Mucosa of descending colon (tissue), 3 donors: Measurements from ENCODE around the gene NPHP4. TPM values are rescaled to one million over a fixed set of nuclear protein-coding genes. Genes with fewer than 3 reads are reported as not detected.

ENCODE experiments used
- ATAC-seq: fragments of 200-7000 bp; cut with Tn5 transposase; one replicate; pipeline ENCODE4 v1.9.1; 2020; ENCODE audit warnings: mild to moderate bottlenecking, moderate library complexity
- DNase-seq, 3 donors: peaks; one replicate each; pipeline ENCODE4 v3.0.0-alpha.2; 2020
- H3K36me3 ChIP-seq: fragments of 200-600 bp; one replicate; pipeline ENCODE4 v1.8.0; 2021; ENCODE audit warnings: low read depth, mild to moderate bottlenecking
- H3K4me1 ChIP-seq: fragments of 200-600 bp; one replicate; pipeline ENCODE4 v1.8.0; 2021; ENCODE audit warnings: low read depth, mild to moderate bottlenecking
- H3K4me3 ChIP-seq: fragments of 200-600 bp; one replicate; pipeline ENCODE4 v1.8.0; 2021; ENCODE audit warnings: mild to moderate bottlenecking
- H3K9me3 ChIP-seq: fragments of 200-600 bp; one replicate; pipeline ENCODE4 v1.8.0; 2021; ENCODE audit warnings: mild to moderate bottlenecking
- intact Hi-C, 2 donors: fragments of 100-400 bp; cut with DNase I in 1 of 2; cut with micrococcal nuclease in 1 of 2; formaldehyde crosslinking; loops; one replicate each; pipeline versions ENCODE4 v1.11.0 to v1.11.1; 2022; cut with DNase I, micrococcal nuclease
- total RNA-seq, 3 donors: library from RNA; stranded (reverse); fragmentation: NEBNext Ultra II Directional in 2 of 3; extraction: Animal tissue kit (Norgen Biotek cat#: 25700) in 2 of 3; gene quantifications; one replicate each; pipeline versions ENCODE4 v1.2.1 to v1.2.4, GENCODE V29; 2021 to 2023
- TF ChIP-seq, protein P1 (sequence below): fragments of 200-600 bp; IDR thresholded peaks from one replicate; pipeline ENCODE4 v1.8.0; 2022; ENCODE audit warnings: antibody characterized with exemption, mild to moderate bottlenecking
- donor health status: DM: no; HTN: no; CAD: no; lungs with moderate emphysema.
- donor health status: DM: no; HTN: no; CAD: no.
- donor health status: DM: no; HTN: yes; CAD: no.

Gene NPHP4
- total RNA-seq, 3 donors from 2014 or later: 7.5 to 12.2 (median 10.3) TPM

DNA sequence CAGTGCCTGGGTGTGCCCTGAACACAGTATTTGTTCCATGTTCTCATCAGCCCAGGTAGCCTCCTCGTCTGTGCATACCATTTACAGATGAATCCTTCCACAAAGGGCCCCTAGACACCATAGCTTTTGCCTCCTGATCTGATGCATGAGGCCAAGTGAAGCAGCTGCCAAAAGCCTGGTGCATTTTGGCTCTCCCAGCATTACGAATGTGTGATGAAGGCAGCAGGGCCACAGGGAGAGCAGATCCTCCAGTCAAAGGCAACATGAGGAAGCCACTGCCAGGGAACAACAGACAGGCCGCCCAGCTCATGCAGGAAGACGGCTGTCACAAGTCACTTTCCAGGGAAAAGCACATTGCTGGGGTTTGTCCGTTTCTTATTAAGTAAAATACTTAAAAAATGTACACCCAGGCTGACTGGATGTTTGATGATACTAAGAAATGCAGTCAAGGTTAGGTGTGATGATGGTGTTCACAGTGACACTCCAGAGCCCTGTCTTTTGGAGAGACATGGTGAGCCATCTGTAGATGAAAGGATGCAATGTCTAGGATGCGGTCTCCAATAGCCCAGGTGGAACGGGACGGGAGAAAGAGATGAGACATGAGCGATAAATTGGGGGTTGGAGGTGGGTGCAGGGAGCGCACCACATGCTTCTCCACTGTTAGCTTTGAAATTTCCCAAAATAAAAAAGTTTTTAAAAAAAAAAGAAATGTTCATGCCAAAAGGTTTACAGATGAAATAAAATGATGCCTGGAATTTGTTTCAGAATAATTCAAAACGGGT lies 48.7 kb downstream of the NPHP4 start:
- H3K9me3 ChIP-seq: no peaks in the 10 kb centered on the region
- H3K4me1 ChIP-seq: no peaks in the 10 kb centered on the region
- no peaks in the 10 kb centered on the region for H3K36me3 ChIP-seq
- intact Hi-C loops: no loop called here
- ATAC-seq (no peak), DNase-seq (no peak)
- TF ChIP-seq, protein P1, sequence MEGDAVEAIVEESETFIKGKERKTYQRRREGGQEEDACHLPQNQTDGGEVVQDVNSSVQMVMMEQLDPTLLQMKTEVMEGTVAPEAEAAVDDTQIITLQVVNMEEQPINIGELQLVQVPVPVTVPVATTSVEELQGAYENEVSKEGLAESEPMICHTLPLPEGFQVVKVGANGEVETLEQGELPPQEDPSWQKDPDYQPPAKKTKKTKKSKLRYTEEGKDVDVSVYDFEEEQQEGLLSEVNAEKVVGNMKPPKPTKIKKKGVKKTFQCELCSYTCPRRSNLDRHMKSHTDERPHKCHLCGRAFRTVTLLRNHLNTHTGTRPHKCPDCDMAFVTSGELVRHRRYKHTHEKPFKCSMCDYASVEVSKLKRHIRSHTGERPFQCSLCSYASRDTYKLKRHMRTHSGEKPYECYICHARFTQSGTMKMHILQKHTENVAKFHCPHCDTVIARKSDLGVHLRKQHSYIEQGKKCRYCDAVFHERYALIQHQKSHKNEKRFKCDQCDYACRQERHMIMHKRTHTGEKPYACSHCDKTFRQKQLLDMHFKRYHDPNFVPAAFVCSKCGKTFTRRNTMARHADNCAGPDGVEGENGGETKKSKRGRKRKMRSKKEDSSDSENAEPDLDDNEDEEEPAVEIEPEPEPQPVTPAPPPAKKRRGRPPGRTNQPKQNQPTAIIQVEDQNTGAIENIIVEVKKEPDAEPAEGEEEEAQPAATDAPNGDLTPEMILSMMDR: no peak
- no peak overlapping the region for H3K4me3 ChIP-seq

DNA sequence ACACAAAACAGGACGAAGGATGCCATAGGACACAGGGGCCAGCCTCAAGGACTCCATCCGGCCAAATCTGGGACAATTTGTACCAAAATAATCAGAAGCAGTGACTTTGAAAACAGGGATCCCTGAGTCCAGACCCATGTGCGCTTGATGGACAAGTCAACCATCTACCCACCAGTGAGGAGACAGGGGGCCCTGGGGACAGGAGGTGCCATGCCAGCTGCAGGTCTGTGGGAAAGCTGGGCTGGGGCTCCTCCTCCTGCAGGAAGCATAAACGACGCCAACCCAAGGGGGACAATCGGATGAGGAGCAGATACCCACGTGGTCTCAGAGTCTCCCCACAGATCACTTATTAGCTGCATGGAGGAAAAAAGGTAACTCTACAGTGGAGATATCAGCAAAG lies 50.6 kb downstream of the NPHP4 start:
- intact Hi-C loops: no loop called here

DNA sequence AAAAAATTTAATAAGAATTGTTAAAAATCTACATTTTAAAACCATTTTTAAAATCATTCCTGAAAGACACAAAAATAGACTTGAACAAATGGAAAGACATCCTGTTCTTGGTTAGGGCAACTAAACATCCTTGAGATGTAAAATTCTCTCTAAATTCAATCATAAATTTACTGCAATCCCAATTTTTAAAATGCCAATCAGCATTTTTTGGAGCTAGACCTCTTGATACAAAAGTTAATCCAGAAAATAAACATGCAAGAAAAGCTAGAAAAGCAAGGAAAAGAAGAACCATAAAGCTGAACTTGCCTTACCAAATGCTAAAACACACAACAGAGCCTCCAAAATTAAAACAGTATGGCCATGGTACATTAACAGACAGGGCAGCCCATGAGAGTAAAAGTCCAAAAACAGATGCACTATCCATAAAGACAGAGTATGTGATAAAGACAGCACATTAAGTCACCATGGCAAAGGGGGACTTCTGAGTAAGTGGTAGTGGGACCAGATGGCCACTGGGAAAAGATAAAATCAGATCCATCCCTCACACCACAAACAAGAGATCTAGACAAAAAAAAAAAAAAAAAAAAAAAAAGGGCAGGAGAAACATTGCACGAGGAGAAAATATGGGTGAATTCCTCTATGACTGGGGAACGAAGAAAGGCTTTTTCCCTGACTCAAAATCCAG lies 51.4 kb downstream of the NPHP4 start:
- Histone ChIP-seq H3K4me1 (no peaks in the 10 kb centered on the region), H3K4me3 (no peak overlapping the region), H3K36me3 (no peaks in the 10 kb centered on the region), H3K9me3 (no peaks in the 10 kb centered on the region)
- DNase-seq: no peak
- TF ChIP-seq, protein P1: no peak
- no peak for ATAC-seq
- intact Hi-C loops: no loop called here

More for the DNA sequence above, 50.6 kb downstream of the NPHP4 start:
- no peak overlapping the region for H3K4me3 ChIP-seq
- ATAC-seq (no peak), DNase-seq (no peak)
- no peaks in the 10 kb centered on the region for H3K4me1 ChIP-seq
- H3K9me3 ChIP-seq: no peaks in the 10 kb centered on the region
- TF ChIP-seq, protein P1: no peak
- no peaks in the 10 kb centered on the region for H3K36me3 ChIP-seq

DNA sequence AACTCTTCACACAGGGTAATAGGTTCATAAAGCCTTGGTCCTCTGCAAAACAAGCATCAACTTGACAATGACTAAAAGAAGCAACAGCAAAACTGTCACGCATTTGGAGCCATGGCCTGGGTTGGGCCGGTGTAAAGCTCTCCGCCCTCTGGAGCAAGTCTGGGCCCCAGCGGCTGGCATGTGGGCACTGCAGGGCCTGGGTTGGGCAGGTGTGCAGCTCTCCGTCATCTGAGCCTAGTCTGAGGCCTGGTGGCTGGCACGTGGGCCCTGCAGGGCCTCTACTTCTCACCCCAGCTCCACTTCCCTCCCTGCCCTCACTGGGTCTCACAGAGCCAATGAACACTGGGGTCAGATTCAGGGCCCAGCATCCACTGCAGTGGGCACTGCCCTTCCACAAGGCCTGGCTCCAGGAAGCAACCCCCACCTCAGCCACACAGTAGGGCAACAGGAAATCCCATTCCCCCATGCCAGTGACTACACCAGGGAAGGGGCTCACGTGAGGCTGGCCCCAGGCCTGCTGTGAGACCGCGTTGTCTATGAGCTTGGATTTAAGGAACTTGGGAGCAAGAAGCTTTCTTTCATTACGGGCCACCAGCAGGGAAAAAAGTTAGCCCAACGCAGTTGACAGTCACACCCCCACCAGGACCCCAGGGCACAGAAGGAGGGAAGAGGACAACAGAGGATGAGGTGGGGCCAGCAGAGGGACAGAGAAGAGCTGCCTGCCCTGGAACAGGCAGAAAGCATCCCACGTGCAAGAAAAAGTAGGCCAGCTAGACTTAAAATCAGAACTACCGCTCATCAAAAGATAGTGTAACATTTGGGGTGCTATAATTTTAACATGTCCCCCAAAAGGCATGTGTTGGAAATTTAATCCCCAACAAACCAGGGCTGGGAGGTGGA lies 52.7 kb downstream of the NPHP4 start:
- no peaks in the 10 kb centered on the region for H3K36me3 ChIP-seq
- H3K4me1 ChIP-seq: no peaks in the 10 kb centered on the region
- DNase-seq (no peak), ATAC-seq (no peak)
- H3K9me3 ChIP-seq: no peaks in the 10 kb centered on the region
- H3K4me3 ChIP-seq: no peak overlapping the region
- TF ChIP-seq, protein P1: no peak
- intact Hi-C loops: no loop called here

DNA sequence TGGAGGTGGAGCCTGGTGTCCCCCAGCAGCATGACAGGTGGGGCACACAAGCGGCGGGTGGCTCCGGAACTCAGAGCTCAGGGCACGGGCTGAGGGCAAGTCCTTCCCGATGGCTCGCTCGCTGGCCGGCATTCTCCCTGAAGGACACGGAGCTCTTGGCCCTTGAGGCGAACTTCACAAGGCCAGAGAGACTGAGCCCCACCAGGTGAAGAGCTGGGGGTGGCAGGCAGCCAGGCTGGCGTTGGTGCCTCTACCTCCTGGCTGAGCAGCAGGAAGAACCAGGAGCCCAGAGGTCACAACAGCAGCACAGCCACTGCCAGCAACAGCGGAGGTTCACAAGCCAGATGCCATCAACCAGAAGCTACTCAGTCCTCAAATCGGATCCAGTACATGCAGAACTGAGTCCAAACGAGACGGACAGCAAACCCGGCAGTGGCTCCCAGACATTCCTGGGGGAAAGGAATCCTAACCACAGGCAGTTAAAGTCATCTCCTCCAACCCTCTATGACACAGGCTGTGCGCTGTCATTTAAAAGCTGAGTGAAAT lies 54.1 kb downstream of the NPHP4 start:
- DNase-seq: no peak

More for the DNA sequence above, 54.1 kb downstream of the NPHP4 start:
- Histone ChIP-seq H3K36me3 (no peaks in the 10 kb centered on the region), H3K9me3 (no peaks in the 10 kb centered on the region), H3K4me3 (no peak overlapping the region), H3K4me1 (no peaks in the 10 kb centered on the region)
- ATAC-seq: no peak
- TF ChIP-seq, protein P1: no peak
- intact Hi-C loops: no loop called here
